ENCODE results near the gene PEDS1.
"Not testable (repeated sequence)": the region's sequence is repeated elsewhere in the genome, so short reads cannot be mapped to it uniquely, and the experiment has no call there.

The PEDS1 gene

DNA sequence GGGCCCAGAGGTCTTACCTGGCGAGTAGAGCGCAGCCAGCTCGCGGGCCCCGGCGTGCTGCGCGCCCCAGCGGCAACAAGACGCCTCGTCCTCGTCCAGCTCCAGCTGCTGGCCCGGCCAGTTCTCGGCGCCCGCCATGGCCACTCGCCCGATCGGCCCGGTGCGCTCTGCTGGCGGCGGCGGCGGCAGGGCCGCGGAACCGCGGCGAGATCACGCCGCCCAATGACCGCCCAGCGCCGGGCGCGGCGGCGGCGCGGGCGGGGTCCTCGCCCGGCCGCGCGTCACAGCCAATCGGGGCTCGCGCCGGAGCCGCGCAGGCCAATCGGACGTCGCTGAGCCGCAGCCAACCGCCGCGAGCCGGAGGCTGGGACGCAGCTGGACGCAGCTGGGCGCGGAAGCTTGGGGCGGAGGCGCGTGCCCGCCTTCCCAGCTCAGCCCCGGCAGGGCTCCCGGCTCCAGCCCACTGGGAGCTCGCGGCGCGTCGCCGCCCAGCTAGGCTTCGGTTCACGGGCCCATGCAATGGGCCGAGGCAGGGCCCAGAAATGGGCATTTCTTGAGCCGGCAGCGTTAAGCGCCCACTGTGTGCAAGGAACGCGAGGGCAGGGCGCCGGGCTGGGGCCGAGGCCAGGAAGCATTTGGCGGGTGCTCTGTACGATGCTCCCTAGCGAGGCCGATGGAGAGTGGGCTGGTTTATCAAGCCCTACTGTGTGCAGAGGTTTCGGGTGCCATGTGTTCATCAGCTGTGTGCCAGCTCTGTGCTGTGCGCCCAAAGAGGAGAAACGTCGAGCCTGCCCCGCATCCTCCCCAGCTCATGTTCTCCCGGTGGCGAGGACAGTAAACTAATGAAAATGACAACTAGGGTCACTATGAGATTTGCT is at the start of gene PEDS1:
Gene PEDS1, minus strand, starts transcription at position 224 of the 878 bp plus-strand sequence. Its CDS starts 86 bp downstream, at position 138.
- peak; percentile 75 for DNase-seq (ENCODE audit: low read depth)

DNA sequence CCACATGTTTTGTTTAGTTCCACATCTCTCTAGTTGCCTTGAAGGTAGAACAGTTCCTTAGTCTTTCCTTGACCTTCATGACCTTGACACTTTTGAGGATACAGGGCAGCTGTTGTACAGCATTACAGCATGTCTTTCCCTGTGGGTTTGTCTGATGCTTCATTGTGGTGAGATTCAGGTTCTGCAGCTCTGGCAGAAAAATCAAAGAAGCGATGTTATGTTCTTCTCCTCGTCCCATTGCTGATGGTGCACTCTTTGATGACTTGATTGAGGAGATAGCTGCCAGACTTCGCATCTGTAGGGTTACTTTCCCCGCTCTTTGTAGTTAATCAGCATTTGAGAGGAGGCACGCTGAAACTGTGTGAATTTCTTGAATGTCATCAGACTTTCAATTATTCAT is 49.2 kb upstream of the PEDS1 start:
- no peak for DNase-seq (ENCODE audit: low read depth)

DNA sequence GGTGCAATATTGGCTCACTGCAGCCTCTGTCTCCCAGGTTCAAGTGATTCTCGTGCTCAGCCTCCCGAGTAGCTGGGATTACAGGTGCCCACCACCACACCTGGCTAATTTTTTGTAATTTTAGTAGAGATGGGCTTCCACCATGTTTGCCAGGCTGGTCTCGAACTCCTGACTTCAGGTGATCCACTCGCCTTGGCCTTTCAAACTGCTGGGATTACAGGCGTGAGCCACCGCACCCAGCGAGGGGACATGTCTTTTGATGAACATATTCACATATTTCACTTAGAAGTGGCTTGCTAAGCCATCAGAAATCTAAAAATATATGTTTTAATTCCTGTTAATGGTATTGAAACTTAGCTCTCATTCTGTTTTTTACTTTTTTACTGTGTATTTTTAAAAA is 48.2 kb upstream of the PEDS1 start:
- DNase-seq (ENCODE audit: low read depth): not testable (repeated sequence)

DNA sequence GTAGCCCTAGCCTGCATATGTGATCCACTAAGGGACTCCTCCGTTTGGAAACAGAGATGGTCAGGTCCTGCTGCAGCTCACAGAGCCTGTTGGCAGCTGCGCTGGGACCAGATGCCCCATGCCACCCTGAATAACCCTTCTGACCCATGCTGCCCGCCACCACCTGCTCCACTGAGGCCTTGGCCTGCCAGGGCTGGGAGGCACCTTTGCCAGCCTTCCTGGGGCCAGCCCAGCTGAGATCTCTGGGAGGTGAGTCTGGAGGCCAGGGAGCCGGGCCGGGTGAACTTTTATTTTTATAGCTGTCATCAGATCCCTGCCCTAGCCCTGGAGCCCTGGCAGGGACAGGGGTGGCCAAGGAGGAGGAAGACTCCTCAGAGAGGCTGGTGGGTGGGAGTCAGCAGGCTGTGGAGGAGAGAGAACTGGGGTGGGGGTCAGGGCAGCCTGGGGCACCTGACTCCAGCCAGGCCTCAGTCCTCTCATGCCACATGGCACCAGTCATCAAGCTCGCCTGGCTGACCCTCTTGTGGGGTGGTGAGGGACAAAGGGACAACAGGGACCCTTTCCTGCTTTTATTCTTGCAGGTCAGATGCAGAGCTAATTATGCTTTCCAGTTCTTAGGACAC is 47.1 kb upstream of the PEDS1 start:
- DNase-seq (ENCODE audit: low read depth): no peak

DNA sequence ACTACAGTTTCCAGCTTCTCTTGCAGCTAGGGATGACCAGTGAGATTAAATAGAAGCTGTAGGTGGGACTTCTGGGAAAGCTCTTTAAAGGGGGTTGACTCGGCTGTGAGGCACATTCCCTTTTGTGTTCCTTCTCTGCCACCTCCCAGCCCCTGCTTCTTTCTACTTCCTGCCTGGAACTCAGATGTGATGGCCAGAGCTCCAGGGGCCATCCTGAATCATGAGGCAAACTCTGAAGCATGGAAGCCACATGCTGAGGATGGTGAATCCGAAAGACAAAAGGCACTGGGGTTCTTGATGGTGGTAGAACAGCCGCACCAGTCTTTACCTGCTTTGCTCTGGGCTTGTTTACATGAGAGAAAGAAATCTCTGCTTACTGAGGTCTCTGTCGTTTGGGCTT is 46.2 kb upstream of the PEDS1 start:
- DNase-seq (ENCODE audit: low read depth): no peak

DNA sequence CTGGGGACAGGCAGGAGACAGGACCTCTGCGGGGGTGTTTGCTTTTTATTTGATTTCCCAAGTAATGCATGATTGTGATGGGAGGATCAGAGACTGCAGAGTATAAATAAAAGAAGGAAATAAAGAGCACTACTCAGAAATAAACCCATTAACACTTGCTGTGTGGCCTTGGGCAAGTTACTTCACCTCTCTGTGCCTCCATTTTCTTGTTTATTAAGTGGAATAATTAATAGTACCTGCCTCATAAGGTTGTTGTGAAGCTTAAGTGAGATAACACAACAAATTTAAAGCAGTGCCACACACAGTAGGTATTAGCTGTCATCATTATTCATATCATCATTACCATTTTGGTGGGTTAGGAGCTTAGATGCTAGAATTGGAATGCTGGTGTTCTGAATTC is 45.2 kb upstream of the PEDS1 start:
- DNase-seq (ENCODE audit: low read depth): no peak

DNA sequence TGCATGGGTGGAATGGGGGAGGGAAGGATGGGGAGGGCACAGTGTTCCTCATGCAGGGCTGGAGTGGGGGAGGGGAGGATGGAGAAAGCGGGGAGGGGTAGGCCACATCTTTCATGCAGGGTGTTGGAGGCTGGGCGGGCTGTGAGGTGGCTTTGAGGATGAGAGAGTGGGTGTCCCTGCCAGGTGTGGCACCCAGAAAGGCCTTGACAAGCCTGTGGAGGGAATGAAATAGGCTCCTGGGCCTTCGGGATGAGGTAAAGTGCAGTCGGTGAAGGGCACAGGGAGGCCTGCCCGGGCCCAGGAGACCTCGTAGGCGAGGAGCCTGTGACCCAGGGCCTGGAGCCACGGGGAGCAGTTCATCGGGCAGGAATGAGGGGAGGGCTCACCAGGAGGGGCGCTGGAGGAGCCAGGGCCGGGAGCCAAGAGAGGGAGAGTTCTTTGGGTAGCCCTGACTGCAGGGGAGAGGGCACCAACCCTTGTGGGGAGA is 44.7 kb upstream of the PEDS1 start:
- DNase-seq (ENCODE audit: low read depth): no peak

DNA sequence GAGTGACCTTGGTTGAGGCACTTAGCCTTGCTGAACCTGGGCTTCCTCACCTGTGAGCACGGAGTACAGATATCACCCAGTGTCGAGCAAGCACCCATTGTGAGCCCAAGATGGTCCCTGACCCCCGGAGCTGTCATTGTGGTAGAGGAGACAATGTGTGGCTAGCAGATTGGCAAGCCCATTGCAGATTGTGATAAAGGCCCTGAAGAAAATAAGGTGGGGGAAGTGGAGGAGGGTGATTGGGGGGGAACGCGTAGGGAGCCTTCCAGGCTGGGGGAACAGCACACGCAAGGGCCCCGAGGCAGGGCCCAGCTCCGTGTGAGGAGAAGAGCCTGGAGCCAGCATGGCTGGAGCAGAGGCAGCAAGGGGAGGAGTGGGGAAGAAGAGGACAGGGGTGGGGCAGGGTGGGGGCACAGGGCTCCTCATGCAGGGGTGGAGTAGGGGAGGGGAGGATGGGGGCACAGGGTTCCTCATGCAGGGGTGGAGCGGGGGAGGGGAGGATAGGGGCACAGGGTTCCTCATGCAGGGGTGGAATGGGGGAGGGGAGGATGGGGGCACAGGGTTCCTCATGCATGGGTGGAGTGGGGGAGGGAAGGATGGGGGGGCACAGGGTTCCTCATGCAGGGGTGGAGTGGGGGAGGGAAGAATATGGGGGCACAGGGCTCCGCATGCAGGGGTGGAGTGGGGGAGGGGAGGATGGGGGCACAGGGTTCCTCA is 44.1 kb upstream of the PEDS1 start:
- no peak for DNase-seq (ENCODE audit: low read depth)

DNA sequence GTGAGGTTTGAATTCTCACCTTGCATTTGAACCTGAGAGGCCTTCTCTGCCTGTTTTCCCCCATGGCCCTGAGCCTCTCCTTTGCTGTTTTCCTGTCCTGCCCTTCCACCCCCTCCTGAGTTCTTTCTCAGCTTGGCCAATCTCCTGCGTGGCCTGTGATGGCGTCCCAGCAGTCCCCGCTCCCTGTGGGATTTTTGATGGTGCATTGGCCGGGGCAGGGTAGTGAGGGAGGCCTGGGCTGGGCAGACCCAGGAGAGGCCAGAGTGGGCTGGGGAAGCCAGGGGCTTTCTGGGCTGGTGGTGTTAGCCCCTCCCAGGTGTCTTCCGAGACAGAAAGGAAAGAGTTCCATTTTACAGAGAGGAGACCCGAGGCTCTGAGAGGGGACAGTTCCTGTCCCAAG is 43.4 kb upstream of the PEDS1 start:
- no peak for DNase-seq (ENCODE audit: low read depth)

DNA sequence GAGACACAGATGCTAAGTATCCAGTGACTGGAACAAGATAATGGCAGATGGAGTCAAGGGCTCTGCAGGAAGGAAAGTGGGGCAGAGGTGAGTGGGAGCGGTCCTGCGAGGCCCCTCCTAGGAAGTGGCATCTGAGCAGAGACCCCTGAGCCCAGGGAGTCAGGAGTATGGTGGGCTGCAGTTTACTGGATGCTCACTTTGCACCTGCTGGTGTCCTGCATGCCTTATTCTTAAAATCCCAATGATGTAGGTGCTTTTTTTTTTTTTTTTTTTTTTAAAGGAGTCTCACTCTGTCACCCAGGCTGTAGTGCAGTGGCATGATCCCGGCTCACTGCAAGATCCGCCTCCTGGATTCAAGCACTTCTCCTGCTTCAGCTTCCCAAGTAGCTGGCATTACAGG is 42.7 kb upstream of the PEDS1 start:
- no peak for DNase-seq (ENCODE audit: low read depth)

DNA sequence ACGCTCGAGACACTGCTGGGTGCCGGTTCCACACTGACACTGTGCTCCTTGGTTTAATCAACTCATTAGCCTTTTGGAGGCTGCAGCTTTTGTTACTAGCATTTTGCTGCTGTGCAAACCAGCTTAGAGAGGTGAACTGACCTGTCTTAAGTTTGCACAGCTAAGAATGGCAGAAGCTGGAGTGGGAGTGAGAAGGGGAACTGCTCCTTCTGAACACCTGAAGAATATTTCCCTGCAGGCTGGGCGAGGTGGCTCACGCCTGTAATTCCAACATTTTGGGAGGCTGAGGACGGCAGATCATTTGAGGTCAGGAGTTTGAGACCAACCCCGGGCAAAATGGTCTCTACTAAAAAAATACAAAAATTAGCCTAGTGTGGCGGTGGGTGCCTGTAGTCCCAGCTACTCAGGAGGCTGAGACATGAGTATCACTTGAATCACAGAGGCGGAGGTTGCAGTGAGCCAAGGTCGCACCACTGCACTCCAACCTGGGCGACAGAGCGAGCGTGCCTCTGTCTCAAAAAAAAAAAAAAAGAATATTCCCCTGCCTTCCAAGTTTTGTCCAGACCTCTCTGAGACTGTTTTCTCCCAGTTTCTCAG is 42.1 kb upstream of the PEDS1 start:
- no peak for DNase-seq (ENCODE audit: low read depth)

DNA sequence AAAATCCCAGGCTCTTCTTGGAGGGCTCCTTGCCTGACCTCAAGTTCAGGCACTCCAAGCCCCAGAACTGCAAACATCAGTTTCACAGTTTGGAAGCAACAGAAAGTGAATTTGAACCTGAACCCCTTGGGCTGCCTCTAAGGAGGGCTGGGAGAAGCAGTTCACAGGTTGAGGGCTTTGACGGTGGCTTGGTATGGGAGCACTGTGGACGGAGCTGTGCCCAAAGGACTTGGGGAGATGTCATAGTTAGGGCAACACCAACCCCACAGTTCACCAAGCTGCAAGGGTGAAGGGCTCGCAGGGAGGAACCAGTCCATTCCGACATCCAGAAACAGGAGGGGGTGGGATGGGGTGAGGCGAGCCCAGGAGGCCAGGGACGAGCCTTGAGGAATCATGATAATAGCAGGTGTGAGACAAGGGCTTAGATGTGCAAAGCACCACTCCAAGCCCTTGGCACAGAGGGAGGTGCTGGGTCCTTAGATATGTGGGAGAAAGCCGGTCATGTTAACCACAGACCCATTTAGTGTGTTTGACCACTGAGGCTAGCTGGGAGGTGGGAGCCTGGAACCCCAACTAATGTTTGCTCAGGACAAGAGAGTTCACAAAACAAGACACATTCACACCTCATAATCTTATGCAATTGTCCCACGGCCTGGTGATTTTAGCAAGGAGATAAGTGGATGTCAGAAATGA is 41.5 kb upstream of the PEDS1 start:
- DNase-seq (ENCODE audit: low read depth): no peak

DNA sequence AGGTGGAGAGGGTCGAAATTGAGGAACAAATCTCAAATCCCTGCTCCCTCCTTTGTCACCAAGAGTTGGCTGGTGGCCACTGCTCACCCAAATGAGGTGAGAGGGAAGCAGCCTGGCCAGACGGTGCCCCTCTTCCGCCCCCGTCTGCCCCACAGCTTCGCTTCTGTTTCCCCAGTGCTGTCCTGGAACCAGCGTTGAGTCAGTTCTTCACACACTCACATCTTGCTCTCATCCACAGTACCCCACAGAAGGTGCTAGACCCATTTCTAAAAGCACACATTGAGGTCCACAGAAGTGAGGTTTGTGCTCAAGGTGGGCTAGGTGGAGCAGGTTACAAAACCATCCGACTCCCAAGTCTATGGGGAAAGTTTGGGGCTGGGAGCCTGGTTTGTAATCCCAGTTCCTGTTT is 40.9 kb upstream of the PEDS1 start:
- no peak for DNase-seq (ENCODE audit: low read depth)

DNA sequence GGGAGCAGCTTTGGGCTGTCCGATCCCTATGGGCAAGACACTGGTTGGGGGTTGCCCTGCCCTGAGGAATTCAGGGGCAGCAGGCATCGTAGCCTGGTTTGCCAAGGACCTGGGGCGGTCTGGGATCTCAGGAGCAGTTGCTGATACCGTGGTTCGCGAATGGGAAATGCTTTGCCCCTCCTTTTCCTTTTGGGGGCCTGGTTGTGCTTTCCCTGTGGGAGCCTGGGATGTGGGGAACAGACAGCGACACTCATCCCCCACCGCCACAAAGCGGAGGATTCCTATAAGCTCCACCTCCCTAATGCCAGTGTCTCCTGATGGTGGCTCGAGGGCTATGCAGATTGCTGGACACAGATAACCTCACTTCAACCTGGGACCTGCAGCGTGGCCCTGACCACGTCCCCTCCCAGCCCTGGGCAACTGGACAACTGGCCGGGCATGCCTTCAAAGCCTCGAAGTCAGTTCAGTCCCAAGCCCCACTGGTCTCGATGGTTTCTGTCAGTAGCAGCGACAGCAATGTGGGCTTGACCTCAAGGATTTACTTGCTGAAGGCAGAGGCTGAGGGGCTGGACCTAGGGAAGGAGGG is 40.4 kb upstream of the PEDS1 start:
- DNase-seq (ENCODE audit: low read depth): no peak

DNA sequence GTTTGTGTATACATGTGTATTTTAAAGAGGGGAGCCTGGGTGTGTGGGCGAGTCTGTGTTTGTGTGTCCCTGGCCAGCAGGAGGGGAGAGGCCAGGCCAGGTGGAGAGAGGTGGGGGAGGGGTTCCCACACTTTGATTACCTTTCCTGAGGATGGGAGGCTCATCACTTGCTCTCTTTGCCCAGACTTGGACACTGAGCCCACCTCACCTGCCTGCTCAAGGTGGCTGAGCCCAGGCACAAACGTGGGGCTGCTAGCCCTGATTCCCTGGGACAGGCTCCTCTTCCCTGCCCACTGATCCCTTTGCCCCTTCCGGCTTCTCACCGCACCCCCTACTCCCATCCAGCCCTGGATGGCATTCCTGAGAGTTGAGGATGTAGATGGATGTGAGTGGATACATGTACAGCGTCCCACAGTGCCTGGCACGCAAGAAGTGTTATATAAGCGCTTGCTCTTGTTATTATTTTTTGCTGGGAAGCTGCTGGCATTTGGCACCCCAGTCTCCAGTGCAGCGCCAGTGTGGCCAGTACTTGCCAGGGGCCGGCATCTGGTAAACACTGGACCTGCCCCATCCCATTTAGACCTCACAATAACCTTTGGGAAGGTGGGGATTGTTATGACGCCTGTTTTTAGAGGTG is 39.8 kb upstream of the PEDS1 start:
- peak; percentile 42 for DNase-seq (ENCODE audit: low read depth)

DNA sequence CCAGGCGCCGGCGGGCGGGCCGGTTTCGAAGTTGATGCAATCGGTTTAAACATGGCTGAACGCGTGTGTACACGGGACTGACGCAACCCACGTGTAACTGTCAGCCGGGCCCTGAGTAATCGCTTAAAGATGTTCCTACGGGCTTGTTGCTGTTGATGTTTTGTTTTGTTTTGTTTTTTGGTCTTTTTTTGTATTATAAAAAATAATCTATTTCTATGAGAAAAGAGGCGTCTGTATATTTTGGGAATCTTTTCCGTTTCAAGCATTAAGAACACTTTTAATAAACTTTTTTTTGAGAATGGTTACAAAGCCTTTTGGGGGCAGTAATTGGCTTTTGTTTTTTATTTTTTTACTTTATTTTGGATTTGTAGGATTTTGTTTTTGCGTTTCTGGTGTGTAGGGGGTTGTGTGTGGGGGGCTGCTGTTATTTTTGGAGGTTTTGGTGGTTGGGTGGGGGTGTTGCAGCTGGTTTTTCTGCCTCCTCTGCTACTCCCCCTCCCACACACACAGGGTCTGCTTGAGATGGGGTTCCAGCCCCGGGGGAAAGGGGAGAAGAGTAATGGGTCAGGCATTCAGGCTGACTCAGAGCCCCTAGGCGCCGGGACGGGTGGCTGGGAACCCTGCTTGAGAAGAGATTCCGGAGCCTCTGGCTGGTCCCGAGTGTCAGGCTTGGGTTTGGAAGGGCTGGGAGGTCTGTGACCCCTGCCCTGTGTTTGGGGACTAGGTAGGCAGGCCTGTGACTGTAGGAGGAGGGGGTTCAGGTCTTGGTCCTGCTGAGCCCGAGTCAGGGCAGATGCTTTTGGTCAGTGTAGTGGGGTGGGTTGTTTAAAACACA is 39.1 kb upstream of the PEDS1 start:
- peak; percentile 76 for DNase-seq (ENCODE audit: low read depth)

DNA sequence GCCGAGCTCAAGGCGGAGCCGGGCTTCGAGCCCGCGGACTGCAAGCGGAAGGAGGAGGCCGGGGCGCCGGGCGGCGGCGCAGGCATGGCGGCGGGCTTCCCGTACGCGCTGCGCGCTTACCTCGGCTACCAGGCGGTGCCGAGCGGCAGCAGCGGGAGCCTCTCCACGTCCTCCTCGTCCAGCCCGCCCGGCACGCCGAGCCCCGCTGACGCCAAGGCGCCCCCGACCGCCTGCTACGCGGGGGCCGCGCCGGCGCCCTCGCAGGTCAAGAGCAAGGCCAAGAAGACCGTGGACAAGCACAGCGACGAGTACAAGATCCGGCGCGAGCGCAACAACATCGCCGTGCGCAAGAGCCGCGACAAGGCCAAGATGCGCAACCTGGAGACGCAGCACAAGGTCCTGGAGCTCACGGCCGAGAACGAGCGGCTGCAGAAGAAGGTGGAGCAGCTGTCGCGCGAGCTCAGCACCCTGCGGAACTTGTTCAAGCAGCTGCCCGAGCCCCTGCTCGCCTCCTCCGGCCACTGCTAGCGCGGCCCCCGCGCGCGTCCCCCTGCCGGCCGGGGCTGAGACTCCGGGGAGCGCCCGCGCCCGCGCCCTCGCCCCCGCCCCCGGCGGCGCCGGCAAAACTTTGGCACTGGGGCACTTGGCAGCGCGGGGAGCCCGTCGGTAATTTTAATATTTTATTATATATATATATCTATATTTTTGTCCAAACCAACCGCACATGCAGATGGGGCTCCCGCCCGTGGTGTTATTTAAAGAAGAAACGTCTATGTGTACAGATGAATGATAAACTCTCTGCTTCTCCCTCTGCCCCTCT is 38.2 kb upstream of the PEDS1 start:
- no peak for DNase-seq (ENCODE audit: low read depth)

DNA sequence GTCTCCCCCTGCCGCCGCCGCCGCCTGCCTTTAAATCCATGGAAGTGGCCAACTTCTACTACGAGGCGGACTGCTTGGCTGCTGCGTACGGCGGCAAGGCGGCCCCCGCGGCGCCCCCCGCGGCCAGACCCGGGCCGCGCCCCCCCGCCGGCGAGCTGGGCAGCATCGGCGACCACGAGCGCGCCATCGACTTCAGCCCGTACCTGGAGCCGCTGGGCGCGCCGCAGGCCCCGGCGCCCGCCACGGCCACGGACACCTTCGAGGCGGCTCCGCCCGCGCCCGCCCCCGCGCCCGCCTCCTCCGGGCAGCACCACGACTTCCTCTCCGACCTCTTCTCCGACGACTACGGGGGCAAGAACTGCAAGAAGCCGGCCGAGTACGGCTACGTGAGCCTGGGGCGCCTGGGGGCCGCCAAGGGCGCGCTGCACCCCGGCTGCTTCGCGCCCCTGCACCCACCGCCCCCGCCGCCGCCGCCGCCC is 37.6 kb upstream of the PEDS1 start:
- DNase-seq (ENCODE audit: low read depth): no peak

Data from GM04504 (cell line).